Right ventricle myocardium superior (tissue), 1 donor: ENCODE measurements around the gene MN1. TPM values are rescaled to one million over a fixed set of nuclear protein-coding genes. Genes with fewer than 3 reads are reported as not detected.

Source experiments
- ATAC-seq: fragments of 200-7000 bp; cut with Tn5 transposase; one replicate; pipeline ENCODE4 v1.9.1; 2020; ENCODE audit warnings: mild to moderate bottlenecking; ENCODE audit not compliant: poor library complexity
- DNase-seq: peaks from one replicate; pipeline ENCODE4 v3.0.0-alpha.2; 2020
- intact Hi-C: fragments of 100-400 bp; cut with DNase I; formaldehyde crosslinking; loops from one replicate; pipeline ENCODE4 v1.11.2; 2022
- total RNA-seq: library from RNA; stranded (reverse); fragmentation: NEBNext Ultra II Directional; extraction: Animal tissue kit (Norgen Biotek cat#: 25700); gene quantifications from one replicate; pipeline ENCODE4 v1.2.1, GENCODE V29; 2021
- donor health status: DM: no; HTN: yes; CAD: no; lungs with severe emphysema.

Gene MN1
- total RNA-seq, 1 donor from 2014 or later: 6.3 TPM

DNA sequence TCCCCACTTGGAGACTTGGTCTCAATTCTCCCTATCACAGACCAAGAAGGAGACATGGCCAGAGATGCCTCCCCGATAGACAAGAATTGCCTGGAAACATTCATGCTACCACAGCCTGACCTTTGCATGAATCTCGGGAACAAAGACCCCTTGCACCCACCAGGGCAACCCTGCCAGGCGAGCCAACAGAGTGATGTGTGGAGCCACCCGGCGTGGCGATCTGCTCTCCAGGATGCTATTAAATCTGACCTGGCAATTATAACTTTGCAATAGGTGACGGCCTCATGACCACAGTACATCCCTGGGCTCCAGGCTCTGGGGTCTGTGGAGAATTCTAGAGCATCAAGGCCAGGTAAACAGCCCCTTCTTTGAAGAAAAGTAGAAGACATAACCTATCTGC, 31.1 kb upstream of the MN1 start:
- intact Hi-C loops: no loop called here
- no peak for DNase-seq
- ATAC-seq: no peak

DNA sequence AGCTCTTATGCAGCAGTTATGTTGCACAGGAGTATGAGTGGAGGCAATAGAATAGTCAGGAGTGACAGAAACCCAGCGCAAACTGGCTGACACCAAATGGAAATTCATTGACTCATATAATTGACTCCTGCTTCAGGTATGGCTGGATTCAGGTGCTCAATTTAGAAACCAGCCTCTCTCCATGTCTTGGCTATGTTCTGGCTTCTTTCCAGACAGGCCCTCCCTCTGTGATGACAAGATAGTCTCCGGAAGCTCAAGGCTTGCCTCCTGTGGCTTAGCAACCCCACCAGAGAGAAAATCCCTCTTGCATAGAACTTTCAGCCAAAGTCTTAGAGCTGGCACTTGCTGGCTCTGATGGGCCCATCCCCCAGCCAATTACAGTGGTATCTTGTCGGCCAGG, 28.1 kb upstream of the MN1 start:
- no peak for ATAC-seq
- intact Hi-C loops: no loop called here
- DNase-seq: no peak

DNA sequence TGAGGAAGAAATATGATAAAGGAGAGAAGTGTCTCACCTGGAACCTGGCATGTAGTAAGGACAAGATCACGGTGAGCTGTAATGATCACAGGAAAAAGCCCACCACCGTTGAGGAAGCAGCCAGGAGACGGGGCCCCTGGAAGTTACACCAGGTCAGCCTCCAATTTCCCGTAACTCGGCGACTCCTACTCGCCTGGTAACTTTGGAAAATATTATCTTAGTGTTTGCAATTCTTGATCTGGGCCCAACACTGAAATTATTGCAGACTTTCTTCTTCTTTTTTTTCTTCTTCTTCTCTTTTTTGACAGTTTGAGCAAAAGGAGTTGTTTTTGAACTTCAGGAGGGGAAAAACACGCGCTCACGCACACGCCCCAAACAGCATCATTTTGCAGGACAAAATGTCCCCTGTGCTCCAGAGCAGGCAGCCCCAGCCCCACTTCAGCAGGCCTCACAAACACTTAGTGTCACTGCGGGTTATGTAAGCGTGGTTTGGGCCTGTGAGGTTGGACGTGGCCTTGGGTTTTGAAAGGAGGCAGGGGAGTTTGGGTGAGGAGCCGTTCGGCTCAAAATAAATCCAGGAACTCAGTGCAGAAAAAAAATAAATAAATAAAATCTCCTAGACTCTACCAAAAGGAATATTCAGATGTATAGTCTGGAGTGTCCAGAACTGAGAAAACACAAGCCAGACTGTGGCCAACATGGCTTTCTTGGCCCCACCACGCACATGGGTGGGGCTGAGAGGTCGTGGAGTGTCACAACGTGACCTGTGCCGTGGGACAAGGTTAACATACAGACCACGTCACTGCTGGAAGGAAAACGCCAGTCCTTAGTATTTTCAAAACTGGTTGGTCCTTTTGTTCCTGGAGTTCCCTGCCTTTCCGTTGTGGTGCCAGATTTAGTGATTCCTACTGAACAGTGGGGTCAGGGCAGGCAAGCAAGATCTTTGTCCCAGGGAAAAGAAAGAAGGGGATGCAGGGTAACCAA, 26.3 kb upstream of the MN1 start:
- intact Hi-C loops: no loop called here
- ATAC-seq (peak; percentile 61), DNase-seq (no peak)

DNA sequence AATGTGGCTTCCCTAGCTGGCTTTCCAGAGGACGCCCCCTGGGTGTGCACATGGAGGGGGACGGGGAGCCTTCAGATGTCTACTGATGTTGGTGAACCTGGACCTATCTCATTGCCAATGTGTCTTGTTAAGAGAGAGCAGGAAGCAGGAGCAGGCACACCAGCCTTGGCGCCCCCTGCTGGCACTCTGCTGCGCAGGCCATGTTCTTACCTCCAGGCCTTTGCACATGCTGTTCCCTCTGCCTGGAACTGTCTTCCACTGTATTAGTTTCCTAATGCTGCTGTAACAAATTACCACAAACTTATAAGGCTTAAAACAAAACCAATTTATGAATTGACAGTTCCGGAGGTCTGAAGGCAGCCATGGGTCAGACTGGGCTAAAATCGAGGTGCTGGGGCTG, 23.6 kb upstream of the MN1 start:
- DNase-seq (no peak), ATAC-seq (no peak)
- intact Hi-C loops: no loop called here

DNA sequence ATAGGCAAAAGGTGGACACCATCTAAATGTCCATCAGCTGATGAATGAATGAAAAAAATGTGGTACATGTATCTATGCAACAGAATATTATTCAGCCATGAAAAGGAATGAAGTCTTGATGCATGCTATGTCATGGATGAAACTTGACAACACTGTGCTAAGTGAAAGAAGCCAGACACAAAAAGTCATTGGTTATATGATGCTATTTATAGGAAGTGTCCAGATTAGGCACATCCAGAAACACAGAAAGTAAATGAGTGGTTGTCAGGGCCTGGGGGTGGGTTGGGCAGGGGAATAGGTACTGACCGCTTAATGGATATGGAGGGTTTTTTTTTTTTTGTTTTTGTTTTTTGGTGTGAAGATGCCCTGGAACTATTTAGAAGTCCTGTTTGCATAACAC, 21.7 kb upstream of the MN1 start:
- intact Hi-C loops: no loop called here
- ATAC-seq: no peak
- no peak for DNase-seq

DNA sequence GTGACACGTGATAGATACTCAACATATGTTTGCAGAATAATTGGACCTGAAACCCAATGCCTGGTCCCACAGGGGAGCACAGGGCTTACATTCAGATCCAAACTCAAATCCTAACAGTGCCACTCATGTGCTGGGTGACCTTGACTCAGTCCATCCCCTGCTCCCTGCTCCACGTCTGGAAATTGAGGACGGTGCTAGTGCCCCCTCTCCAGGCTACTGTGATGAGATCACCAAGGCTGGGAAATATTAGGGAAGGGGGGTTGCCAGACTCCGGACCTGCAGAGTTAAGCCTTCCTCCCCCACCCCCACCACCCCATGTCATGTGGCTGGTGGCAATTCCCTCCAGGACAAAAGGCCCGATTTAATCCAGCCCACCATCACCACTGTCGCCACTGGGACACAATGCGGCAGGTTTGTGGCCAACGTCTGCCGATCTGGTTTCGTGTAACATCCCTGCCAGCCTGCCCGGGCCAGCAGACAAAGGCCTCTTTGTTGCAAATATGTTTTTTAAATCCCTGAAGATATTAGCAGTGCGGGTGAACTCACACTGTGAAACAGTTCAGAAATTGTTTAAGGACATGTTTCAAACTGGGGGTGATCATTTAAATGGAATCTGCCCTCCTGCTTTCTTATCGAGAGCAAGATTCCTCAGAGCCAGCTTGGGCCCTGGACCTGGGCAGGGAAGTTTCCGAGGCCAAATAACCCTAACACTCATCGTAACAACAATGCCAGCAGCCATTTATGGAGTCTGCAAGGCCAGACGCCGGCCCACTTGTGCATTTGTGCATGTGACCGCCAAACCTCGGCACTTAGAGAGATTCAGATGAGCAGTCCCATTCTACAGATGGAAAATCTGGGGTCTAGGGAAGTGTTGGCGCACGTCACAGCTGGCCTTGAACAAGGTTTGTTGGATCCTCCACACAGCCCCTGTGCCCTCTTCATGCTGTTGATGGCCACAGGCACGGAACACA, 19.6 kb upstream of the MN1 start:
- intact Hi-C loops: no loop called here
- DNase-seq (no peak), ATAC-seq (peak; percentile 70)

DNA sequence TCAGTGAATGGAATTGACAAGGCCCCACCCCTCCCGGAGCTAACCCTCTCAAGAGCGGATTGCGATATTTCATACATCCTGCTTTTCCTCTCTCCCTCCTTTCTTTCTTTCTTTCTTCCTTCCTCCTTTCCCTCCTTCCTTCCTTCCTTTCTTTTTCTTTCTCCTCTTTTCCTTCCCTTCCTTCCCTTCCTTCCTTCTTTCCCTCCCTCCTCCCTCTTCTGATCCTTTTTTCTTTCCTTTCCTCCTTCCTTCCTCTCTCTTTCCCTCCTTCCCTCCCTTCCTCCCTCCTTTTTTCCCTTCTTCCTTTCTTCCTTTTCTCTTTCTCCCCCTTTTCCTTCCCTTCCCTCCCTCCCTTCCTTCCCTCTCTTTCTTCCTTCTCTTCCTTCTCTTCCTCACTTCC, 15.0 kb upstream of the MN1 start:
- intact Hi-C loops: no loop called here
- DNase-seq: no peak
- ATAC-seq: no peak

DNA sequence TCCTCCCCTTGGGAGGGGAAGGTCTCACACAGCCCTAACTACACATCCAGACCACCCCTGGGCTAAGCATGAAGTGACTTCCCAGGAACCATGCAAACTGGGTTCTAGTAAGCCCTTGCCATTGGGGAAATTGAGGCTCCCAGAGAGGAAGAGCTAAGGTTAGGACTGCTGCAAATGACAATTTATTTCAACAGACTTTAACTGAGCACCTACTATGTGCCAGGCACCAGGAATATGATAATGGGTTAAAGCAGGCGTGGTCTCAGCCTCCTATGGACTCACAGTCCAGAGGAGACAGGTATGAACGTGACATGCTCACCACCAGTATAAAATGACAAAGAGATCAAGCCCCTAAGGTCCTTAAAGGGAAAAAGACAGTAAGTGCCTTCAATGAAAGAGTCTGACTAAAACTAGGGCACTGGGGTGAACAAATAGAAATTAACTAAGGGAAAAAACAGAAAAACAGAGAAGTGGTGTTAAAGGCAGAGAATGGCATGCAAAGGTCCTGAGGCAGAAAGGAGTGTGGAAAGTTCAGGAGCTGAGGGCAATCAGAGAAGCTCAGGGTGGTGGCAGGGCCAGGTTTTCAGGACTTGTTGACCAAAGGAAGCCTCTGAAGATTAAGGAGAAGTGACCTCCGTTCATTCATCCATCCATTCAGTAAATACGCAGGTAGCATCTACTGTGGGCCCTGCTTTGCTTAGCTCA, 14.4 kb upstream of the MN1 start:
- DNase-seq (no peak), ATAC-seq (no peak)
- intact Hi-C loops: no loop called here

DNA sequence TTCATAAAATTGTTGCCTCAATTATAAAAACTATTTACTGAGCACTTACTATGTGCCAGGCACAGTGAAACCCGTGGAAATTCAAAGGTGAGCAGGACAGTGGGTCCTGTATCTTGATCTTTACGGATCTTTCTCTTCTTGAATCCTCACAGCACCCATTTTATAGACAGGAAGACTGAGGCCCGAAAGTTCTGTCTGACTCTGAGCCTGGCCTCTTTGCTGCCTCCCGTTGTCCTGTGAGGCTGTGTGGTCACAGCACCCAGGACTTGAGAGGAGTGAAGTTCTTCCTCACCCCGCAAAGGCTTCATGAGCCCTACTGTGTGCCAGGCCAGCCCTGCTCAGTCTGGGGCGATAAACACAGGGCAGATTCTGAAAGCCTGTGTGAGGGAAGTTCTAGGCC, 13.4 kb upstream of the MN1 start:
- intact Hi-C loops: no loop called here
- DNase-seq (no peak), ATAC-seq (no peak)

DNA sequence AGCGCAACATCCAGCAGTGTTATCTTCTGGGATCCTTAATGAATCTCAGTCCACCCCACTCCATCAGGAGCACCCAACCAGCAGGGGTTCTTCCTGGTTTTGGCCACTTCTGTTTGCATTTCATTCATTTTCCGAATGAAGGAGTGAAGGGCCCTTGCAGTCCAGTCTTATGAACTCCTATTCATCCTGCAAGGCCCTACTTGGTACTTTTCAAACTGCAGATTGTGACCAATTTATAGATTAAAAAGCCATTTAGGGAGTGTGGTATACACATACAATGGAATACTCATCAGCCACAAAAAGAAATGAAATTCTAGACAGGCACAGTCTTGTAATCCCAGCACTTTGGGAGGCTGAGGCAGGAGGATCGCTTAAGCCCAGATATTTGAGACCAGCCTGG, 10.2 kb upstream of the MN1 start:
- intact Hi-C loops: no loop called here
- DNase-seq: no peak
- no peak for ATAC-seq

DNA sequence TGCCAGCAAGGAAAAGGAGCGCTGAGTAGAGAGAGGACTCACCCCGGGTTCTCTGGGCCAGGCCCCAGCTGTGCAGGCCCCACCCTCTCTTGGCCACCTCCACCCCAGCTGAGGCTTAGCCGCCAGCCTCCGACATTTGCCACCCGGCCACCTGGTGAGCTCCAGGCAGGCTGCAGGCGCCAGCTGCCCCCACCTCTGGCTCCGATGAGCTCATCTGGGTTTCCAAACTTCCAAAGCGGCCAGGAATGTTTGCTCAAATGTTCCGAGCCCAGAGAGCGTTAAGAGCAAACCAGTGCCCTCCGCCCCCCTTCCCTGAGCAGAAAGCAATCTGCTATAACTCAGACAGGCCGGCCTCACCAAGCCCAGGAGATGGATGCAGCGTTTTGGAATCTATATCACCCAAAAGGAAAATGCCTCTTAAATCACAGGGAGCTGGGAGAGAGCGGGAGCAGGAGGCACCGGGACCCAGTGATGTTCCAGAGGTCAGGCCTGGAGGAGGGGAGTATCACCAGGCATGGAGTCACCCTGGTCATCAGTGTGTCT, 9.1 kb upstream of the MN1 start:
- intact Hi-C loops: no loop called here
- peak; percentile 77 for DNase-seq
- peak; percentile 82 for ATAC-seq

DNA sequence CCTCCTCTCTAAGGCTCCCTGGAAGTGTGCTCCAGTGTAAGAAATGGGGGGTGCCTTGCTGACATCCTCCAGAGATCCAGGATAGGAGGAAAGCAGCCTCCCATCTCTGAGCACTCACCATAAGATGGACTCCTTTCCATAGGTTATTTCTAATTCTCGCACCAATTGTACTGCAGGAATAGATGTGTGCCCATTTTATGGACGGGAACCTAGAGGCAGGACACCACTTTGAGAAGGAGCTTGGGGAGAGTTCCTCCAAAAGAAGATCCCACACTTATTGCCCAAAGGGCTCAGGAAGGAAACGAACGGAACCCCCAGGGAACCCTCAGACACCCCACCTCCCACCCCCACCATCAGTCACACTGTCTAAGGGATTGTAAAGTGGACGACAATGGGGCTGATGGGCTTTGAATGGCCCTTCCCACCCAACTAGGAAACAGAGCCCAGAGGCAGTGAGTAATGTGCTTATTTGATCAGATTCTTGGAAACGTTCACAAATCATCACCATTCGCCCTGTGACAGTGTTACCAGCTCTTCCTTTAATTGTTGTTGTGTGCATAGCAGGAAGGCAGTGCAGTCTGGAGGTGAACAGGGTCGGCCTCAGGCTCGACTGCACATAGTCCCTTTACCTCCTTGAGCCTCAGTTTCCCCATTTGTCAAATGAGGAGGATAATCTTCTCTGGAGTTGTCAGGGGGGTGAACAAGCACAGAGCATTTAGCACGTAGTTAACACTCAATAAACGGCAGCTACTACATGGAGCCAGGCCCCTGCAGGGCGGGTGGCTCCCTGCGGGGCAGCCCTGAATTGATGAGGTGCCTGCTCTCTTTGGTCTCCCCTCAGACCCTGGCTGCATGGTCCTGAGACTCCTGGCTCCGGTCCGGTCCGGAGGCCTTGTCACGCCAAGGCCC, 8.4 kb upstream of the MN1 start:
- no peak for DNase-seq

DNA sequence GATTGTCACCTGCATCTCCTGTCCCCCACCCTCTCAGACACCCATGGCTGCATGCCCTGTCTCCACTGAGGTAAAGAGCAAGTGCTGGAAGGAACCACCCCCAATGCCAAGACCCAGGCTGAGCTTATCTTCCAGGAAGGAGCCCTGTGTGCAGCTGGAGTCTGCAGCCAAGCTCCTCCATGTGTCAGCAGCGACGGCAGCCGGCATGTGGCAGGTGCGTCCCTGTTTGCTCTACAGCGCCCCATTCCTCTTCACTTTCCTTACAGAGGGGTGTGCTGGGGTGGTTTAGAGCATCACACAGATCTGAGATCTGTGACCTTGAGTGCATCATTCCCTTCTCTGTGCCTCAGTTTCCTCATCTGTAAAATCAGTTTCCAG, 7.7 kb upstream of the MN1 start:
- no peak for ATAC-seq
- DNase-seq: no peak
- intact Hi-C loops: loop anchor here (10.0 kb wide), 1 partner anchor 1054 kb away; no protein-coding TSS in a partner anchor

More for the DNA sequence above, 8.4 kb upstream of the MN1 start:
- intact Hi-C loops: loop anchor here (10.0 kb wide), 1 partner anchor 1055 kb away; no protein-coding TSS in a partner anchor
- peak; percentile 30 for ATAC-seq

DNA sequence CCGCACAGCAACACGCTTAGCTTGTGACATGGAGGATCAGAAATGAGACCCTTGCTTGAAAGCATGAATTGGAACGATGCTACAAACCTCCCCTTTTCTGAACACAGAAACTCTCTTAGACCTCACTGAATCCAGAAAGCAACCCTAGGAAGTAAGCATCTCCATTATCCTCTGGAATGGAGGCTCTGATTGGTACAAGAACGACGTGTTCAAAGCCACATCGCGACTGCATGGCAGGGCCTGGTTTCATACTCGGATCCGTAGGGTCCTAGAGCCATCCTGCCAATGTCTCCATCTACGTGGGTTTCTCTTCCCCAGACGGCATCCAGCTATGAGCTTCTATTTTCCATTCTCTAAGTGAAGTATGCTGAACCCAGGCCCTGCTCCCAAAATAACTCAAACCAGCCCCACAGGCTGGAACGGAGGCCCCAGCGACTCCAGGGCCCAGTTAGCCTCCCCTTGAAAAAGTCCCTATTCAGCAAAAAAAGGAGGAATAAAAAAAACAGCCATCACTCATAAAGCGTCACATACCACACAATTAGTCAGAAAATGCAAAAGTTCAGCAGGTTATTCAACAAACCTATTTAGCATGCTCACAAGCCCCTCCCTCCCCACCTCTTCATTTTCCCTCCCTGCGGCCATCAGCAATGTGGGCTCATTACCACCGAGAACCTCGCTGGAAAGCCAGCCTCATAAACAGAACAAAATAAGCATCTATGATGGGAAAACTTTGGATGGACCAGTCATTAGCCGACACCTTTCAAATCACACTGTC, 7.1 kb upstream of the MN1 start:
- ATAC-seq: no peak
- DNase-seq: no peak
- intact Hi-C loops: loop anchor here (10.0 kb wide), 1 partner anchor 1054 kb away; no protein-coding TSS in a partner anchor

DNA sequence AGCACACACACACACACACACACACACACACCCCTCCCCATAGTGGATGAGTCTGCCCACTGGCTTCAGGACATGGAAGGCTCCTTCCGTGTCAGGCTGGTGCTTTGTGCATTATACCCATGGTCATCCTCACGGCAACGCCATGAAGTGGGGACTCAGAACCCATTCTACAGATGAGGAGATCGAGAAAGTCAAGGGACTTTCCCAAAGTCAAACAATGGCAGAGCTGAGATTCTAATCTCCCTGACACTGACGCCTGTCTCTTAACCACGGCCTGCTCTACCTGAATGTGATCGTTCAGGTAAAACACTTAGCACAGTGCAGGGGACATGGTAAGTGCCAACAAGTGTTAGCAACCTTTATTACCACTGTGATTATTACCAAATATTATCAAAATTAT, 4.3 kb upstream of the MN1 start:
- intact Hi-C loops: loop anchor here (10.0 kb wide), 1 partner anchor 1051 kb away; no protein-coding TSS in a partner anchor
- DNase-seq: no peak
- no peak for ATAC-seq

DNA sequence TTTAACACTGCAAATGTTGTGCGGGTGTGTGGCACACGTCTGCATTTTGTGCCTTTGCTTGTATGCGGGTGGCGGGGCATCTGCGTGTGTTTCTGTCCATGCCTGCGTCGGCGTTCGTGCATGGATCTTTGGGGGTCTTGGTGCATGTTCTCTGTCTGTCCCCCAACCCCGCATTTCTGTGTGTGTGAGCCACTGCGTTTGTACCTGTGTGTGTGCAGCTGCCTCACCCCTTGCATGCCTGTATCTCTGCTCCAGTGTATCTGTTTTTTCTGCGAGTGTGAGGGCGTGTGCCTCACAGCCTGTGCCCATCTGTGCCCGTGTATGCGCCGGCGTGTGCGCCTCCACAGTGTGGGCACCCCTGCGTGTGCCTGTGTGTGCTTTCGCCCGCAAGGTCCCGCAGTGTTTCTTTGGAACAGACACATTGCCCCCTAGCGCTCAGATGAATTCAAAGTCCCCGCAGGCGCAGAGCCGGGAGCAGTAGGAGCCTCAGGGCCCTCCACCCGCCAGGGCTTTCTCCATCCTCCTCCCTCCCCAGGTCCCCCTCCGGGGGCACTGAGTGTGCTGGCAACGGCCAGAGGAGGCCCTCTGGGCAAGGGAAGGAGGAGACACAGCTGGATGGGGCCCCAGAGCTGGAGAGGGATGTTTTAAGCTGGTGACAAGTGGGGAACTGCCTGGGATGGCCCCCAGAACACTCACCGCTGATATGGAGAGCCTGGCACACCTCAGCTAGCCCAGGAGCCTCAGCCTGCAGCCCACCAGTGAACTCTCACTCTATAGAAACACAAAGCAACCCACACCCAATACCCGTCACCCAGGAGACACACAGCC, 3.1 kb upstream of the MN1 start:
- intact Hi-C loops: loop anchor here (5.0 to 10.0 kb wide), 3 partner anchors 317 to 1050 kb away; no protein-coding TSS in a partner anchor
- ATAC-seq (peak; percentile 61), DNase-seq (peak; percentile 80)
